ENCODE data around the gene REEP2.

Gene REEP2

DNA sequence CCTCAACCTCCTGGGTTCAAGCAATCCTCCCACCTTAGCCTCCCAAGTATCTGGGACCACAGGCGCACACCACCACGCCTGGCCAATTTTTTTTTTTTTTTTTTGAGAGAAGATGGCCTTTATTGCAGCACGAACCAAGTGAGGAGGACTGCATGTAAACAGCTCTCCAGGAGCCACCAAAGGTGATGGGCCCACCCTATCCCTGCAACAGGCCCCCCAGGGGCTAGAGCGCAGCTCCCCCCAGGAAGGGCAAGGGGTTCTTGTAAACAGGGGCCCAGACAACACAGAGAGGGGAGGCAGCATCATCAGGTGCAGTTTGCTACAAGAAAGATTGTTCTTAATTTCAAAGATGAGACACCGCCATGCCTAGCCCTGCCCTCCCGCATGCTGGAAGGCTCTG lies 13.9 kb downstream of the REEP2 start:
- no peak overlapping the region for H3K4me3 ChIP-seq

GRCh38 chr5:138453590-138453989 lies 14.7 kb downstream of the REEP2 start:
- no peaks in the 10 kb centered on the region for H3K27me3 ChIP-seq
- peaks cover 0 to 18% (median 14%) of the 10 kb centered on the region in 4 donors for H3K4me1 ChIP-seq
- no peak for TF ChIP-seq CTCF (IDR thresholded peaks at IDR 0.05)
- no peaks in the 10 kb centered on the region for H3K9me3 ChIP-seq
- intact Hi-C loops (cut with DNase I; ENCODE audit: low total_unique reads), result loop anchor here (10.0 kb wide), 1 partner anchor 821 kb away; no protein-coding TSS in a partner anchor
- DNase-seq, result peak in 1 of 2 donors; percentile 29
- no peak overlapping the region for H3K27ac ChIP-seq
- H3K36me3 ChIP-seq, result no peaks in the 10 kb centered on the region
- no peak overlapping the region for H3K4me3 ChIP-seq

More for the DNA sequence above, 13.9 kb downstream of the REEP2 start:
- Histone ChIP-seq H3K4me1 (peaks cover 0 to 12% (median 9%) of the 10 kb centered on the region in 4 donors), H3K27me3 (no peaks in the 10 kb centered on the region), H3K27ac (no peak overlapping the region), H3K9me3 (no peaks in the 10 kb centered on the region), H3K36me3 (no peaks in the 10 kb centered on the region)
- intact Hi-C loops (cut with DNase I; ENCODE audit: low total_unique reads), result loop anchor here (10.0 kb wide), 1 partner anchor 822 kb away; no protein-coding TSS in a partner anchor
- DNase-seq, result peak in 1 of 2 donors; percentile 48
- TF ChIP-seq CTCF (IDR thresholded peaks at IDR 0.05), result no peak

- intact Hi-C loops (cut with DNase I; ENCODE audit: low total_unique reads), result loop anchor here (10.0 kb wide), 1 partner anchor 821 kb away; no protein-coding TSS in a partner anchor
- no peaks in the 10 kb centered on the region for H3K9me3 ChIP-seq
- no peak for DNase-seq
- no peaks in the 10 kb centered on the region for H3K36me3 ChIP-seq
- H3K4me1 ChIP-seq, result peaks cover 0 to 24% (median 17%) of the 10 kb centered on the region in 4 donors
- no peak for TF ChIP-seq CTCF (IDR thresholded peaks at IDR 0.05)
- no peak overlapping the region for H3K27ac ChIP-seq
- H3K27me3 ChIP-seq, result no peaks in the 10 kb centered on the region
- H3K4me3 ChIP-seq, result no peak overlapping the region
Observed at GRCh38 chr5:138454121-138454520, 15.3 kb downstream of the REEP2 start.

- no peak overlapping the region for H3K27ac ChIP-seq
- TF ChIP-seq CTCF (IDR thresholded peaks at IDR 0.05), result no peak
- H3K4me1 ChIP-seq, result peaks cover 0 to 16% (median 8%) of the 10 kb centered on the region in 4 donors
- no peaks in the 10 kb centered on the region for H3K9me3 ChIP-seq
- H3K4me3 ChIP-seq, result no peak overlapping the region
- intact Hi-C loops (cut with DNase I; ENCODE audit: low total_unique reads), result loop anchor here (10.0 kb wide), 1 partner anchor 819 kb away; no protein-coding TSS in a partner anchor
- no peaks in the 10 kb centered on the region for H3K36me3 ChIP-seq
- no peaks in the 10 kb centered on the region for H3K27me3 ChIP-seq
- DNase-seq, result no peak
Observed at GRCh38 chr5:138455232-138455930, 16.5 kb downstream of the REEP2 start.

GRCh38 chr5:138457531-138458275 lies 18.8 kb downstream of the REEP2 start:
- intact Hi-C loops (cut with DNase I; ENCODE audit: low total_unique reads), result loop anchor here (10.0 kb wide), 1 partner anchor 817 kb away; no protein-coding TSS in a partner anchor
- Histone ChIP-seq H3K9me3 (no peaks in the 10 kb centered on the region), H3K27me3 (no peaks in the 10 kb centered on the region), H3K4me1 (peaks cover 0 to 17% (median 10%) of the 10 kb centered on the region in 4 donors), H3K4me3 (no peak overlapping the region), H3K36me3 (no peaks in the 10 kb centered on the region), H3K27ac (no peak overlapping the region)
- DNase-seq, result no peak
- no peak for TF ChIP-seq CTCF (IDR thresholded peaks at IDR 0.05)
